Omental fat pad (tissue), 4 donors: Measurements from ENCODE around the gene NMUR1. TPM values are rescaled to one million over a fixed set of nuclear protein-coding genes. Genes with fewer than 3 reads are reported as not detected.

Experiments used
- ATAC-seq: fragments of 150-250 bp; one replicate; pipeline ENCODE4 v1.9.1; 2016; ENCODE audit warnings: mild to moderate bottlenecking, moderate library complexity; ENCODE audit not compliant: low FRiP score
- DNase-seq: peaks from one replicate; pipeline ENCODE4 v3.0.0-alpha.2; 2019; ENCODE audit warnings: low spot score
- CTCF ChIP-seq, 3 donors: fragments of 450-650 bp; IDR thresholded peaks; one replicate each; pipeline ENCODE4 v1.5.1; 2016 to 2017; ENCODE audit warnings: antibody characterized with exemption in 3 of 3, mild to moderate bottlenecking in 3 of 3, moderate library complexity in 2 of 3
- small RNA-seq: library from RNA; depleted of rRNA; stranded (forward); fragments of <200 nt; gene quantifications from one replicate; pipeline ENCODE3, GENCODE V24; 2016
- total RNA-seq, 4 donors: library from RNA; depleted of rRNA; stranded (reverse); fragments of >200 nt; gene quantifications; one replicate each; pipeline ENCODE4 v1.1.0, GENCODE V29; 2016

NMUR1 gene
- total RNA-seq, 4 donors from 2014 or later, result 0.65 to 2.5 (median 1.4) TPM

- peak; percentile 35 for DNase-seq
- peak; percentile 72 for ATAC-seq
Measured at GRCh38 chr2:231482806-231483391, 47.3 kb downstream of the NMUR1 start.

GRCh38 chr2:231480781-231481180 is 49.5 kb downstream of the NMUR1 start:
- DNase-seq, result no peak
- no peak for ATAC-seq
- no peak for TF ChIP-seq CTCF (IDR thresholded peaks at IDR 0.05)

More at GRCh38 chr2:231482806-231483391, 47.3 kb downstream of the NMUR1 start:
- TF ChIP-seq CTCF (IDR thresholded peaks at IDR 0.05), result peak in 1 of 3 donors; percentile 48

- no peak for ATAC-seq
- DNase-seq, result no peak
- no peak for TF ChIP-seq CTCF (IDR thresholded peaks at IDR 0.05)
Measured at GRCh38 chr2:231479455-231479854, 50.8 kb downstream of the NMUR1 start.

- ATAC-seq (no peak), DNase-seq (no peak)
- TF ChIP-seq CTCF (IDR thresholded peaks at IDR 0.05), result no peak
Measured at GRCh38 chr2:231476920-231477319, 53.3 kb downstream of the NMUR1 start.

GRCh38 chr2:231475965-231476364 is 54.3 kb downstream of the NMUR1 start:
- no peak for ATAC-seq
- no peak for DNase-seq

More at GRCh38 chr2:231475965-231476364, 54.3 kb downstream of the NMUR1 start:
- no peak for TF ChIP-seq CTCF (IDR thresholded peaks at IDR 0.05)

Small RNAs within 50 kb of the gene (small RNA-seq; reads per million reads assigned to genes)
- not detected for gene RNU2-22P

Other genes starting within 250 kb of the NMUR1 start
- gene B3GNT7, start 134.7 kb downstream of the NMUR1 start, total RNA-seq, result 10 to 100 TPM in 1 of 4 donors, 1 to 10 TPM in 3; 2.8 to 12.6 (median 6.1) TPM
- 100 to 1,000 TPM; 174 to 495 (median 225) TPM for gene NCL, start 66.0 kb downstream of the NMUR1 start, total RNA-seq
- gene TEX44, start 62.4 kb upstream of the NMUR1 start, total RNA-seq, result not detected
- gene PTMA, start 178.1 kb upstream of the NMUR1 start, total RNA-seq, result 1,000 to 10,000 TPM in 1 of 4 donors, 100 to 1,000 TPM in 3; 757 to 1,307 (median 926) TPM